HCT116 (cell line): ENCODE data around the gene MYH8. TPM values are rescaled to one million over a fixed set of nuclear protein-coding genes. Genes with fewer than 3 reads are reported as not detected.

Experiments used
- ATAC-seq: fragments of 200-7000 bp; cut with Tn5 transposase; 2 replicates; pipeline ENCODE4 v1.9.1; 2020; ENCODE audit warnings: mild to moderate bottlenecking, moderate library complexity
- BruUV-seq: library from RNA; stranded (reverse); fragments of 400-500 nt; replicated peaks from 2 replicates; lab custom pipeline; 2021; lab: Mats Ljungman, UMichigan
- CTCF ChIA-PET: fragments of 300-600 bp; sonication (Branson Sonifier 250); formaldehyde crosslinking; loops from one replicate; lab custom pipeline; 2021; ENCODE audit warnings: antibody characterized with exemption; lab: Charles Lee
- POLR2A ChIA-PET: fragments of 300-600, 350-600 bp; sonication (Branson Sonifier 250); formaldehyde crosslinking; loops from one replicate; lab custom pipeline; 2021; ENCODE audit warnings: antibody characterized with exemption; lab: Charles Lee
- RAD21 ChIA-PET, 2 experiments: fragments of 300-600 bp; sonication (Branson Sonifier 250); formaldehyde crosslinking; loops; one replicate each; lab custom pipeline; 2023; ENCODE audit warnings: low total read pairs in 2 of 2; ENCODE audit not compliant: uncharacterized antibody in 2 of 2, unreplicated experiment in 2 of 2, low non-redundant PET in 1 of 2; lab: Charles Lee
- DNase-seq: peaks from one replicate; pipeline ENCODE4 v3.0.0-alpha.2; 2010; ENCODE audit warnings: low read depth, low spot score
- H2AFZ ChIP-seq: fragments of 200-600 bp; shearing (Covaris generic), sonication (generic); 2 replicates; pipeline ENCODE4 v1.6.1; 2017; ENCODE audit warnings: low read depth, mixed run types, mixed read lengths, antibody characterized with exemption, low read length; ENCODE audit not compliant: poor library complexity, severe bottlenecking
- H3K27ac ChIP-seq: 2 replicates; pipeline ENCODE4 v1.5.1; 2012; ENCODE audit warnings: low read depth, low read length
- H3K27me3 ChIP-seq: fragments of 200-600 bp; sonication (generic); 2 replicates; pipeline ENCODE4 v1.6.1; 2016; ENCODE audit warnings: mixed run types, low read length, mixed read lengths; ENCODE audit not compliant: insufficient read depth
- H3K36me3 ChIP-seq, 2 experiments: fragments of 200-500 bp in 1 of 2; fragments of 200-600 bp in 1 of 2; sonication (Bioruptor generic) in 1 of 2; sonication (generic) in 1 of 2; 2 replicates each; pipeline versions ENCODE4 v1.5.1 to v1.6.1; 2014 to 2016; ENCODE audit warnings: low read length in 2 of 2, inconsistent platforms in 1 of 2, mixed read lengths in 1 of 2, mixed run types in 1 of 2; ENCODE audit not compliant: insufficient read depth in 2 of 2, control insufficient read depth in 1 of 2
- H3K4me1 ChIP-seq, 2 experiments: fragments of 200-600 bp in 1 of 2; sonication (generic) in 1 of 2; 2 replicates each; pipeline versions ENCODE4 v1.5.1 to v1.6.1; 2012 to 2017; ENCODE audit warnings: low read length in 2 of 2, inconsistent platforms in 1 of 2, mild to moderate bottlenecking in 1 of 2, mixed read lengths in 1 of 2, mixed run types in 1 of 2, moderate library complexity in 1 of 2; ENCODE audit not compliant: insufficient read depth in 2 of 2, control insufficient read depth in 1 of 2
- H3K4me2 ChIP-seq: fragments of 200-600 bp; sonication (generic); 2 replicates; pipeline ENCODE4 v1.6.1; 2017; ENCODE audit warnings: mixed run types, low read length, mixed read lengths
- H3K4me3 ChIP-seq, 2 experiments: fragments of 200-600 bp in 1 of 2; sonication (generic) in 1 of 2; replicated peaks in 1 of 2; 2 replicates each; pipeline ENCODE4 v1.5.1; 2011 to 2016; ENCODE audit warnings: low read length in 2 of 2, control low read depth in 1 of 2, low read depth in 1 of 2, mild to moderate bottlenecking in 1 of 2, mixed read lengths in 1 of 2, mixed run types in 1 of 2
- H3K79me2 ChIP-seq: fragments of 200-600 bp; sonication (generic); 2 replicates; pipeline ENCODE4 v1.6.1; 2017; ENCODE audit warnings: mild to moderate bottlenecking, mixed run types, low read length, moderate library complexity, mixed read lengths; ENCODE audit not compliant: insufficient read depth
- H3K9ac ChIP-seq: fragments of 200-600 bp; sonication (generic); 2 replicates; pipeline ENCODE4 v1.6.1; 2016; ENCODE audit warnings: low read length, mixed read lengths
- H3K9me2 ChIP-seq: fragments of 200-600 bp; sonication (generic), shearing (Covaris generic); 2 replicates; pipeline ENCODE4 v1.6.1; 2017; ENCODE audit warnings: mixed run types, mild to moderate bottlenecking, moderate library complexity; ENCODE audit not compliant: insufficient read depth
- H3K9me3 ChIP-seq, 2 experiments: fragments of 200-500 bp in 1 of 2; fragments of 200-600 bp in 1 of 2; sonication (Bioruptor generic) in 1 of 2; sonication (generic) in 1 of 2; 2 replicates each; pipeline ENCODE4 v1.6.1; 2014 to 2017; ENCODE audit warnings: low read length in 2 of 2, mixed read lengths in 2 of 2, inconsistent platforms in 1 of 2, low read depth in 1 of 2, mild to moderate bottlenecking in 1 of 2, mixed run types in 1 of 2, moderate library complexity in 1 of 2; ENCODE audit not compliant: control insufficient read depth in 1 of 2, insufficient read depth in 1 of 2
- H4K20me1 ChIP-seq: fragments of 200-600 bp; sonication (generic), shearing (Covaris generic); 2 replicates; pipeline ENCODE4 v1.6.1; 2017; ENCODE audit warnings: mixed run types, mild to moderate bottlenecking, moderate library complexity; ENCODE audit not compliant: insufficient read depth
- CEBPB ChIP-seq: IDR thresholded peaks from 2 replicates; pipeline ENCODE4 v1.6.1; 2012; ENCODE audit warnings: low read depth
- CTCF ChIP-seq, 3 experiments: fragments of 200-600 bp in 1 of 3; sonication (generic) in 1 of 3; IDR thresholded peaks in 2 of 3; conservative IDR thresholded peaks in 1 of 3; 2 replicates each; pipeline ENCODE4 v1.5.1; 2012 to 2017; ENCODE audit warnings: low read depth in 2 of 3, low read length in 2 of 3, antibody characterized with exemption in 1 of 3, borderline replicate concordance in 1 of 3, control low read depth in 1 of 3, mild to moderate bottlenecking in 1 of 3, mixed read lengths in 1 of 3, mixed run types in 1 of 3, moderate library complexity in 1 of 3; ENCODE audit not compliant: insufficient read depth in 1 of 3
- EGR1 ChIP-seq: IDR thresholded peaks from 2 replicates; pipeline ENCODE4 v1.6.1; 2012; ENCODE audit warnings: low read depth
- EZH2 ChIP-seq: fragments of 200-600 bp; sonication (generic); IDR thresholded peaks from 2 replicates; pipeline ENCODE4 v1.6.1; 2017; ENCODE audit warnings: antibody characterized with exemption, mixed run types
- EZH2phosphoT487 ChIP-seq: fragments of 200-600 bp; IDR thresholded peaks from 2 replicates; pipeline ENCODE4 v1.6.1; 2018; ENCODE audit warnings: antibody characterized with exemption, borderline replicate concordance
- FOSL1 ChIP-seq: IDR thresholded peaks from 2 replicates; pipeline ENCODE4 v1.6.1; 2012; ENCODE audit warnings: low read depth
- MAX ChIP-seq: IDR thresholded peaks from 2 replicates; pipeline ENCODE4 v1.6.1; 2012
- POLR2AphosphoS5 ChIP-seq: IDR thresholded peaks from 2 replicates; pipeline ENCODE4 v1.6.1; 2011; ENCODE audit warnings: mild to moderate bottlenecking, low read depth, low read length, moderate library complexity
- RAD21 ChIP-seq: IDR thresholded peaks from 2 replicates; pipeline ENCODE4 v1.6.1; 2012; ENCODE audit warnings: low read depth, mild to moderate bottlenecking
- REST ChIP-seq: IDR thresholded peaks from 2 replicates; pipeline ENCODE4 v1.6.1; 2012; ENCODE audit warnings: low read depth
- SP1 ChIP-seq: IDR thresholded peaks from 2 replicates; pipeline ENCODE4 v1.6.1; 2012; ENCODE audit warnings: low read depth
- SRF ChIP-seq: IDR thresholded peaks from 2 replicates; pipeline ENCODE4 v1.6.1; 2012; ENCODE audit warnings: low read depth
- TCF7L2 ChIP-seq: IDR thresholded peaks from 2 replicates; pipeline ENCODE4 v1.7.0; 2011; ENCODE audit warnings: borderline replicate concordance, inconsistent platforms; ENCODE audit not compliant: insufficient read depth, insufficient read length; ENCODE audit errors: extremely low read depth
- YY1 ChIP-seq: IDR thresholded peaks from 2 replicates; pipeline ENCODE4 v1.6.1; 2011; ENCODE audit warnings: low read length, low read depth, moderate library complexity, mild to moderate bottlenecking; ENCODE audit not compliant: insufficient replicate concordance; ENCODE audit errors: extremely low read depth
- ZFX ChIP-seq: fragments of 450-650 bp; IDR thresholded peaks from 2 replicates; pipeline ENCODE4 v1.6.1; 2017
- intact Hi-C: fragments of 100-400 bp; cut with micrococcal nuclease; formaldehyde crosslinking; loops from 2 replicates; pipeline ENCODE4 v1.10.0; 2022
- total RNA-seq: library from RNA; stranded (reverse); gene quantifications from one replicate; pipeline ENCODE4 v1.2.1, GENCODE V29; 2021; ENCODE audit not compliant: unreplicated experiment

MYH8 gene
- total RNA-seq, 1 experiment from 2014 or later = not detected

- Histone ChIP-seq H3K9ac (no peak overlapping the region), H3K79me2 (no peaks in the 10 kb centered on the region), H3K4me3 (no peak overlapping the region), H3K27ac (no peak overlapping the region), H3K4me2 (no peak overlapping the region), H3K9me3 (no peaks in the 10 kb centered on the region), H2AFZ (no peak overlapping the region), H3K36me3 (no peaks in the 10 kb centered on the region), H4K20me1 (no peaks in the 10 kb centered on the region), H3K4me1 (peaks cover 4 to 5% of the 10 kb centered on the region in 2 experiments), H3K9me2 (no peaks in the 10 kb centered on the region), H3K27me3 (0 out of 2 replicates have a peak, but pooled peaks cover 6% of the 10 kb centered on the region)
- ATAC-seq (no peak), DNase-seq (no peak)
- POLR2A ChIA-PET = no interaction called here
- intact Hi-C loops = no loop called here
- RAD21 ChIA-PET = no interaction called here
- CTCF ChIA-PET = interaction anchor here (0.9 kb wide), 1 partner anchor 23 kb away, joined by 3 read pairs; no protein-coding TSS in a partner anchor
- no TSS peak for BruUV-seq
- no peak for TF ChIP-seq SRF
- no peak for TF ChIP-seq EZH2
- no peak for TF ChIP-seq YY1
- no peak for TF ChIP-seq POLR2AphosphoS5
- TF ChIP-seq FOSL1 = no peak
- no peak for TF ChIP-seq MAX
Measured at GRCh38 chr17:10380631-10381408, 40.9 kb downstream of the MYH8 start.

- Histone ChIP-seq H3K4me1 (peaks cover 12 to 26% of the 10 kb centered on the region in 2 experiments), H3K9me2 (no peaks in the 10 kb centered on the region), H3K36me3 (no peaks in the 10 kb centered on the region), H4K20me1 (no peaks in the 10 kb centered on the region), H2AFZ (no peak within 1 kb of the TSS), H3K9ac (no peak within 1 kb of the TSS), H3K4me2 (no peak within 1 kb of the TSS), H3K27ac (no peak within 1 kb of the TSS), H3K4me3 (no peak within 1 kb of the TSS), H3K27me3 (peaks cover 4% of the 10 kb centered on the region; the same call in 1 of the 2 replicates), H3K79me2 (no peaks in the 10 kb centered on the region), H3K9me3 (no peaks in the 10 kb centered on the region)
- RAD21 ChIA-PET = no interaction called here
- ATAC-seq (no peak), DNase-seq (no peak)
- BruUV-seq = no TSS peak
- POLR2A ChIA-PET = no interaction called here
- CTCF ChIA-PET = no interaction called here
- intact Hi-C loops = no loop called here
- no peak for TF ChIP-seq EZH2
- no peak for TF ChIP-seq CTCF (IDR thresholded peaks at IDR 0.05 in 2 of 3, conservative IDR thresholded peaks at IDR 0.05 in 1 of 3; ENCODE audit: borderline replicate concordance in 1 of 3, insufficient read depth in 1 of 3, low read depth in 2 of 3, low read length in 2 of 3)
- no peak for TF ChIP-seq RAD21
- no peak for TF ChIP-seq SP1
- TF ChIP-seq POLR2AphosphoS5 = no peak
- no peak for TF ChIP-seq TCF7L2
- TF ChIP-seq REST = no peak
- TF ChIP-seq EGR1 = no peak
- TF ChIP-seq CEBPB = no peak
- TF ChIP-seq ZFX = no peak
- TF ChIP-seq EZH2phosphoT487 = no peak
Measured at GRCh38 chr17:10372906-10373305, 48.8 kb downstream of the MYH8 start, which contains the start of gene MYH13. MYH13 (minus strand) TSS chr17:10373006; CDS start chr17:10364530, 8,476 bp downstream.
